ENCODE data around the gene EMILIN2.

The EMILIN2 gene

DNA sequence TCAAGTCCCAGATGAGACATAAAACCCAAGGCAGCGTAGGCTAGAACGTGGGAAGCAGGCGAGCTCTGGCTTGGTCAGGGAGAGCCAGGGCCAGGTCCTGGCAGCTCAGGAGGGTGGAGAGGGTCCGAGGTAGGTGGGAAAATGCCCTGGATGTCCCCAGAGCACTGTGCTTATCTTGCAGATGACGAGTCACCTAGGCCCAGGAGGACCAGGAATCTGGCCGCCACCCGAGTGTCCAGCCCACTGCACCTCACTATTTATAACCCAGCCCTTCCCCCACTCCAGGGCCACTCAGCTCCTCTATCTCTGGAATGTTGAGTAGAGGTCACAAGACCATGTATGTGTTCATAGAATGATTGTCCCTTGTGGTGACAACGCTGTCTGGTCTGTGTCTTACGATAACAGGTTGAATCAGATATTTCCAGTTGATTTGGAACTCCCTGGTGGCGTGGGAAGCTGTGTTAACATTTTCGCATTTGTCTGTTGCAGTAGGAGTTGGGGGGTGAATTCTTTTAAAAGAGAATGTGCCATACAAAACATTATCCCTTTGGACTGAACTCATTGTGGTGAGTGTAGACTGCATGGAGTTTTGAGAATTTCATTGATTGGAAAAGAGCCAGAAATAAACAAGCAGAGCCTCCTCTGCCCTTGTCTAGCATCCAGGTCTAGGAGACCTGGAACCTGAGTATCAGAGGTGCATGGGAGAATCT is 47.5 kb downstream of the EMILIN2 start:
- TF ChIP-seq, protein P1, sequence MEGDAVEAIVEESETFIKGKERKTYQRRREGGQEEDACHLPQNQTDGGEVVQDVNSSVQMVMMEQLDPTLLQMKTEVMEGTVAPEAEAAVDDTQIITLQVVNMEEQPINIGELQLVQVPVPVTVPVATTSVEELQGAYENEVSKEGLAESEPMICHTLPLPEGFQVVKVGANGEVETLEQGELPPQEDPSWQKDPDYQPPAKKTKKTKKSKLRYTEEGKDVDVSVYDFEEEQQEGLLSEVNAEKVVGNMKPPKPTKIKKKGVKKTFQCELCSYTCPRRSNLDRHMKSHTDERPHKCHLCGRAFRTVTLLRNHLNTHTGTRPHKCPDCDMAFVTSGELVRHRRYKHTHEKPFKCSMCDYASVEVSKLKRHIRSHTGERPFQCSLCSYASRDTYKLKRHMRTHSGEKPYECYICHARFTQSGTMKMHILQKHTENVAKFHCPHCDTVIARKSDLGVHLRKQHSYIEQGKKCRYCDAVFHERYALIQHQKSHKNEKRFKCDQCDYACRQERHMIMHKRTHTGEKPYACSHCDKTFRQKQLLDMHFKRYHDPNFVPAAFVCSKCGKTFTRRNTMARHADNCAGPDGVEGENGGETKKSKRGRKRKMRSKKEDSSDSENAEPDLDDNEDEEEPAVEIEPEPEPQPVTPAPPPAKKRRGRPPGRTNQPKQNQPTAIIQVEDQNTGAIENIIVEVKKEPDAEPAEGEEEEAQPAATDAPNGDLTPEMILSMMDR (conservative IDR thresholded peaks at IDR 0.05; ENCODE audit: low read length) = no peak
- TF ChIP-seq EZH2phosphoT487 (IDR thresholded peaks at IDR 0.05; ENCODE audit: borderline replicate concordance) = no peak
- Histone ChIP-seq H3F3A (ENCODE audit: low read depth) (no peaks in the 10 kb centered on the region), H3K79me2 (ENCODE audit: insufficient read depth, low read length) (no peaks in the 10 kb centered on the region), H3K4me2 (ENCODE audit: low read depth, low read length, poor library complexity, severe bottlenecking) (no peak overlapping the region), H2AFZ (ENCODE audit: low read length) (no peak overlapping the region), H3K27me3 (ENCODE audit: insufficient read depth, low read length, poor library complexity, severe bottlenecking) (no peaks in the 10 kb centered on the region), H3K4me3 (ENCODE audit: low read length, poor library complexity, severe bottlenecking) (no peak overlapping the region), H4K20me1 (ENCODE audit: insufficient read depth, low read length, poor library complexity, severe bottlenecking) (no peaks in the 10 kb centered on the region), H3K36me3 (ENCODE audit: insufficient read depth, low read length) (no peaks in the 10 kb centered on the region), H3K4me1 (ENCODE audit: insufficient read depth, low read length, poor library complexity, severe bottlenecking) (no peaks in the 10 kb centered on the region), H3K9me3 (ENCODE audit: insufficient read depth, low read depth, low read length) (no peaks in the 10 kb centered on the region), H3K9ac (ENCODE audit: low read depth, low read length, poor library complexity, severe bottlenecking) (no peak overlapping the region), H3K9me2 (replicated peaks; ENCODE audit: low read depth, low read length) (no peaks in the 10 kb centered on the region)

DNA sequence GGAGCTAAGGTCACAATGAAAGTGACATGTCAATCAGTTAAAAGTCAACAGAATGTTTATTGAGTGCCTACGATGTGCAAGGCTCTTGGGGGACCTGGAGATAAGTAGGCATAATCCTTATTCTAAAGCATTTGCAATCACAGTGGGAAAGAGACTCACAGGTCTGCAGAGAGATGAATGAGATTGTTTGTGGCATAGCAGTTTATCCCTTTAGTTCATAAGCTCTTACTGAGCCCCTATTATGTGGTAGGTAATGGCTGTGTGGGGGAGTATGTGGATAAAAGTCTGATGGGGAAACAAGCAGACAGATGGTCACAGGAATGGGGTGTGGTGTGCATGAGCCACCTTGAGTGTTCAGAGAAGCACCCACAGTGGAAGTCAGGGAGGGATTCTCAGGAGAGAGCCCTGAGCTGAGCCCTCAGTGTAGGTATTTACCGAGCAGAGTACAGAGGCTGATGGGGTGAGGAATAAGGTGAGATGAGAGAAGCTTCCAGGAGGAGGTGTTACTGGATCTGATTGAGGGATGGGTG is 48.1 kb downstream of the EMILIN2 start:
- no peaks in the 10 kb centered on the region for H3K36me3 ChIP-seq (ENCODE audit: insufficient read depth, low read length)
- no peaks in the 10 kb centered on the region for H4K20me1 ChIP-seq (ENCODE audit: insufficient read depth, low read length, poor library complexity, severe bottlenecking)
- H3K4me3 ChIP-seq (ENCODE audit: low read length, poor library complexity, severe bottlenecking) = no peak overlapping the region
- H3K9ac ChIP-seq (ENCODE audit: low read depth, low read length, poor library complexity, severe bottlenecking) = no peak overlapping the region
- H3F3A ChIP-seq (ENCODE audit: low read depth) = no peaks in the 10 kb centered on the region
- no peaks in the 10 kb centered on the region for H3K9me2 ChIP-seq (replicated peaks; ENCODE audit: low read depth, low read length)
- no peaks in the 10 kb centered on the region for H3K9me3 ChIP-seq (ENCODE audit: insufficient read depth, low read depth, low read length)
- no peak overlapping the region for H2AFZ ChIP-seq (ENCODE audit: low read length)
- H3K4me2 ChIP-seq (ENCODE audit: low read depth, low read length, poor library complexity, severe bottlenecking) = no peak overlapping the region
- no peaks in the 10 kb centered on the region for H3K27me3 ChIP-seq (ENCODE audit: insufficient read depth, low read length, poor library complexity, severe bottlenecking)
- H3K79me2 ChIP-seq (ENCODE audit: insufficient read depth, low read length) = no peaks in the 10 kb centered on the region
- TF ChIP-seq EZH2phosphoT487 (IDR thresholded peaks at IDR 0.05; ENCODE audit: borderline replicate concordance) = no peak
- TF ChIP-seq, protein P1 (conservative IDR thresholded peaks at IDR 0.05; ENCODE audit: low read length) = no peak
- H3K4me1 ChIP-seq (ENCODE audit: insufficient read depth, low read length, poor library complexity, severe bottlenecking) = no peaks in the 10 kb centered on the region

DNA sequence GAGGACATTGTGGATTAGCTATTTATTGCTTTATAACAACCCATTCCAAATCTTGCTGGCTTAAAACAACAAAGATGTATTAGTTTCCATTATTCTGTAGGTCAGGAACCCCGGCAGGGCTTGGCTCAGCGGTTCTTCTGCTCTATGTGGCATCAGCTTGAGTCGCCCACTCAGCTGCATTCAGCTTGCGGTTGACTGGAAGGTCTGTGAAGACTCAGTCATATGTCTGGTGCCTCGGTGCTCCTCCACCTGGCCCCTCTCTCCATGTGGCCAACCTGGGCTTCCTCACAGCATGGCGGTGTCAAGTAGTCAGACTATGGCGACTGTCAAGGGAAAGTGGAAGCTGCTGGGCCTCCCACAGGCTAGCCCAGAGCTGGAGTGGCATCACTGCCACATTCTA is 48.6 kb downstream of the EMILIN2 start:
- H3K9me3 ChIP-seq (ENCODE audit: insufficient read depth, low read depth, low read length) = no peaks in the 10 kb centered on the region
- H3K4me1 ChIP-seq (ENCODE audit: insufficient read depth, low read length, poor library complexity, severe bottlenecking) = no peaks in the 10 kb centered on the region
- H3K27me3 ChIP-seq (ENCODE audit: insufficient read depth, low read length, poor library complexity, severe bottlenecking) = no peaks in the 10 kb centered on the region
- no peak overlapping the region for H3K4me2 ChIP-seq (ENCODE audit: low read depth, low read length, poor library complexity, severe bottlenecking)
- H3K4me3 ChIP-seq (ENCODE audit: low read length, poor library complexity, severe bottlenecking) = no peak overlapping the region
- H3K9ac ChIP-seq (ENCODE audit: low read depth, low read length, poor library complexity, severe bottlenecking) = no peak overlapping the region
- no peaks in the 10 kb centered on the region for H3K79me2 ChIP-seq (ENCODE audit: insufficient read depth, low read length)
- no peaks in the 10 kb centered on the region for H4K20me1 ChIP-seq (ENCODE audit: insufficient read depth, low read length, poor library complexity, severe bottlenecking)
- no peaks in the 10 kb centered on the region for H3F3A ChIP-seq (ENCODE audit: low read depth)
- H3K36me3 ChIP-seq (ENCODE audit: insufficient read depth, low read length) = no peaks in the 10 kb centered on the region
- H3K9me2 ChIP-seq (replicated peaks; ENCODE audit: low read depth, low read length) = no peaks in the 10 kb centered on the region
- TF ChIP-seq EZH2phosphoT487 (IDR thresholded peaks at IDR 0.05; ENCODE audit: borderline replicate concordance) = no peak
- TF ChIP-seq, protein P1 (conservative IDR thresholded peaks at IDR 0.05; ENCODE audit: low read length) = no peak
- no peak overlapping the region for H2AFZ ChIP-seq (ENCODE audit: low read length)

All from Loucy (cell line).